Endothelial cell of umbilical vein (primary cell): ENCODE results near the gene ITGA2B. TPM values are rescaled to one million over a fixed set of nuclear protein-coding genes. Genes with fewer than 3 reads are reported as not detected.

Source experiments
- BruUV-seq: library from RNA; stranded (reverse); fragments of 400-500 nt; replicated peaks from 2 replicates; lab custom pipeline; 2021; lab: Mats Ljungman, UMichigan
- CTCF ChIA-PET: fragments of 300-600, 350-600 bp; sonication (Branson Sonifier 250); formaldehyde crosslinking; loops from one replicate; lab custom pipeline; 2021; ENCODE audit warnings: antibody characterized with exemption, inconsistent platforms; lab: Charles Lee
- POLR2A ChIA-PET: fragments of 300-600, 350-600 bp; sonication (Branson Sonifier 250); formaldehyde crosslinking; loops from one replicate; lab custom pipeline; 2021; ENCODE audit warnings: antibody characterized with exemption, inconsistent platforms; lab: Charles Lee
- DNase-seq: peaks from one replicate; pipeline ENCODE4 v3.0.0-alpha.2; 2011; ENCODE audit warnings: low read depth, low spot score
- FAIRE-seq: peaks from 2 replicates; lab custom pipeline; 2011; peaks lifted over from hg19 to GRCh38; lab: Jason Lieb, UNC
- H2AFZ ChIP-seq: 2 replicates; pipeline ENCODE4 v1.6.0; 2012; ENCODE audit warnings: low read depth, low read length, control low read depth, inconsistent platforms
- H3K27ac ChIP-seq: 2 replicates; pipeline ENCODE4 v1.5.1; 2011; ENCODE audit warnings: low read depth, mild to moderate bottlenecking, control low read depth, low read length, moderate library complexity; ENCODE audit not compliant: insufficient read depth
- H3K27me3 ChIP-seq, 2 experiments: 2 replicates each; pipeline versions ENCODE4 v1.6.0 to v1.6.1; 2011; ENCODE audit warnings: low read length in 2 of 2, mixed read lengths in 1 of 2; ENCODE audit not compliant: control insufficient read depth in 2 of 2, insufficient read depth in 2 of 2
- H3K36me3 ChIP-seq, 2 experiments: 2 replicates in 1 of 2; 3 replicates in 1 of 2; pipeline ENCODE4 v1.5.1; 2011; ENCODE audit warnings: low read length in 2 of 2, mild to moderate bottlenecking in 1 of 2, moderate library complexity in 1 of 2; ENCODE audit not compliant: control insufficient read depth in 2 of 2, insufficient read depth in 2 of 2; ENCODE audit errors: extremely low read depth in 1 of 2
- H3K4me1 ChIP-seq: 3 replicates; pipeline ENCODE4 v1.5.1; 2011; ENCODE audit warnings: mild to moderate bottlenecking, low read length; ENCODE audit not compliant: control insufficient read depth, insufficient read depth; ENCODE audit errors: extremely low read depth
- H3K4me2 ChIP-seq: 2 replicates; pipeline ENCODE4 v1.6.1; 2011; ENCODE audit warnings: low read length, control low read depth, mixed read lengths; ENCODE audit not compliant: insufficient read depth
- H3K4me3 ChIP-seq, 3 experiments: fragments of 200-600 bp in 1 of 3; sonication (generic), shearing (Covaris generic) in 1 of 3; replicated peaks in 1 of 3; 2 replicates each; pipeline ENCODE4 v1.5.1; 2011 to 2016; ENCODE audit warnings: control low read depth in 3 of 3, low read length in 3 of 3, mild to moderate bottlenecking in 2 of 3, inconsistent platforms in 1 of 3, low read depth in 1 of 3, moderate library complexity in 1 of 3; ENCODE audit not compliant: insufficient read depth in 1 of 3
- H3K79me2 ChIP-seq: 2 replicates; pipeline ENCODE4 v1.6.0; 2012; ENCODE audit warnings: low read length, inconsistent platforms; ENCODE audit not compliant: control insufficient read depth, insufficient read depth
- H3K9ac ChIP-seq: replicated peaks from 2 replicates; pipeline ENCODE3; 2011; ENCODE audit warnings: low read length, control low read depth; ENCODE audit not compliant: insufficient read depth; ENCODE audit errors: extremely low read depth
- H3K9me1 ChIP-seq: replicated peaks from 3 replicates; pipeline ENCODE4 v1.6.0; 2011; ENCODE audit warnings: mild to moderate bottlenecking, low read length; ENCODE audit not compliant: control insufficient read depth, insufficient read depth; ENCODE audit errors: extremely low read depth
- H3K9me3 ChIP-seq: replicated peaks from 2 replicates; pipeline ENCODE4 v1.5.1; 2012; ENCODE audit warnings: low read length, inconsistent platforms; ENCODE audit not compliant: control insufficient read depth, insufficient read depth
- H4K20me1 ChIP-seq: replicated peaks from 2 replicates; pipeline ENCODE3; 2011; ENCODE audit warnings: mild to moderate bottlenecking, low read length; ENCODE audit not compliant: control insufficient read depth, insufficient read depth; ENCODE audit errors: extremely low read depth
- CTCF ChIP-seq, 2 donors: IDR thresholded peaks; 1 replicate in 1 of 2; 2 replicates in 1 of 2; pipeline ENCODE4 v1.5.1; 2011; ENCODE audit warnings: low read length in 2 of 2, mild to moderate bottlenecking in 2 of 2, moderate library complexity in 2 of 2, control low read depth in 1 of 2, inconsistent platforms in 1 of 2, low read depth in 1 of 2; ENCODE audit not compliant: insufficient read depth in 1 of 2; ENCODE audit errors: extremely low read depth in 1 of 2
- EZH2 ChIP-seq: IDR thresholded peaks from 2 replicates; pipeline ENCODE4 v1.6.1; 2012; ENCODE audit warnings: borderline replicate concordance, low read depth, mild to moderate bottlenecking, moderate library complexity, low read length, inconsistent platforms; ENCODE audit not compliant: severe bottlenecking
- FOS ChIP-seq: IDR thresholded peaks from 2 replicates; pipeline ENCODE4 v1.6.1; 2011; ENCODE audit warnings: mild to moderate bottlenecking, low read length, moderate library complexity, borderline replicate concordance; ENCODE audit not compliant: insufficient read depth
- GATA2 ChIP-seq: IDR thresholded peaks from 2 replicates; pipeline ENCODE4 v1.7.0; 2011; ENCODE audit warnings: low read depth, mild to moderate bottlenecking, moderate library complexity, mixed read lengths, low read length; ENCODE audit not compliant: insufficient read length, insufficient read depth
- JUN ChIP-seq: IDR thresholded peaks from 2 replicates; pipeline ENCODE4 v1.6.1; 2011; ENCODE audit warnings: borderline replicate concordance, low read depth; ENCODE audit not compliant: insufficient read length, insufficient read depth
- MAX ChIP-seq: IDR thresholded peaks from 2 replicates; pipeline ENCODE4 v1.6.1; 2011; ENCODE audit not compliant: insufficient read depth, insufficient read length
- MYC ChIP-seq: IDR thresholded peaks from one replicate; pipeline ENCODE4 v1.6.1; 2011; ENCODE audit warnings: mild to moderate bottlenecking, low read depth, low read length
- POLR2A ChIP-seq: IDR thresholded peaks from 2 replicates; pipeline ENCODE4 v1.6.1; 2012; ENCODE audit warnings: low read depth, mild to moderate bottlenecking, control low read depth, low read length
- POLR2AphosphoS5 ChIP-seq: IDR thresholded peaks from 2 replicates; pipeline ENCODE4 v1.6.1; 2012; ENCODE audit warnings: low read depth, mild to moderate bottlenecking, control low read depth, low read length, moderate library complexity; ENCODE audit not compliant: insufficient read depth
- dilution Hi-C: fragments of 300-500 bp; cut with MboI; formaldehyde crosslinking; loops from one replicate; pipeline ENCODE4 v1.15.0; 2019; ENCODE audit warnings: low sequenced_read_pairs; ENCODE audit not compliant: extremely low pct_ligation_motif_present
- intact Hi-C: fragments of 100-400 bp; cut with micrococcal nuclease; formaldehyde crosslinking; loops from one replicate; pipeline ENCODE4 v1.10.0; 2022
- polyA plus RNA-seq, 4 experiments: library from polyadenylated mRNA; depleted of rRNA in 3 of 4; stranded (reverse) in 3 of 4; unstranded in 1 of 4; fragments of >200 nt; gene quantifications; 2 replicates each; pipeline versions ENCODE4 v1.2.1 to v1.2.3, GENCODE V29; 2011 to 2012; ENCODE audit warnings: missing spikeins in 1 of 4
- total RNA-seq: library from RNA; stranded (reverse); gene quantifications from 2 replicates; pipeline ENCODE4 v1.2.3, GENCODE V29; 2021

Gene ITGA2B
- total and polyA plus RNA-seq, 2 donors (not counting 3 experiments of a cell fraction or from before 2014, with no cell fraction given), result 0.26 to 0.82 TPM

- intact Hi-C loops, result no loop called here
- CTCF ChIA-PET, result interaction anchor here (1.0 to 3.0 kb wide), 5 partner anchors 9 to 138 kb away, joined by 4 to 16 read pairs (median 10); partner anchors contain the start of gene FAM171A2
Measured at GRCh38 chr17:44384823-44385286, 4.6 kb downstream of the ITGA2B start.

More at GRCh38 chr17:44384823-44385286, 4.6 kb downstream of the ITGA2B start:
- H4K20me1 ChIP-seq, result no peaks in the 10 kb centered on the region
- peak overlapping the region in 2 of 3 experiments; percentile 37 to 38 for H3K4me3 ChIP-seq
- POLR2A ChIA-PET, result no interaction called here
- no peaks in the 10 kb centered on the region for H3K79me2 ChIP-seq
- H2AFZ ChIP-seq, result peak overlapping the region; percentile 91
- no peaks in the 10 kb centered on the region for H3K9me1 ChIP-seq
- H3K27me3 ChIP-seq, result peaks cover 13% of the 10 kb centered on the region in 2 experiments
- TF ChIP-seq POLR2AphosphoS5 (no peak), EZH2 (no peak), MAX (no peak), MYC (no peak), JUN (no peak), CTCF (IDR thresholded peaks at IDR 0.05; ENCODE audit: extremely low read depth in 1 of 2, insufficient read depth in 1 of 2, low read depth in 1 of 2, low read length in 2 of 2) (no peak), FOS (no peak), GATA2 (no peak), POLR2A (no peak)
- no peaks in the 10 kb centered on the region for H3K9me3 ChIP-seq
- DNase-seq, result no peak
- dilution Hi-C loops, result no loop called here
- no peak overlapping the region for H3K27ac ChIP-seq
- no peaks in the 10 kb centered on the region for H3K36me3 ChIP-seq
- peaks cover 8% of the 10 kb centered on the region for H3K4me1 ChIP-seq
- FAIRE-seq, result no peak
- no TSS peak for BruUV-seq
- H3K9ac ChIP-seq, result peak overlapping the region; percentile 33
- H3K4me2 ChIP-seq, result peak overlapping the region; percentile 69
